MCF 10A (cell line): ENCODE data around the gene ISG20L2. TPM values are rescaled to one million over a fixed set of nuclear protein-coding genes. Genes with fewer than 3 reads are reported as not detected.

Experiments used
- BruUV-seq: library from RNA; stranded (reverse); fragments of 400-500 nt; replicated peaks from 2 replicates; lab custom pipeline; 2021; lab: Mats Ljungman, UMichigan
- CTCF ChIA-PET: fragments of 300-600 bp; sonication (Branson Sonifier 250); formaldehyde crosslinking; extraction: SDS; loops from one replicate; lab custom pipeline; 2021; ENCODE audit warnings: antibody characterized with exemption, inconsistent platforms; lab: Yijun Ruan, JAX
- POLR2A ChIA-PET: fragments of 300-600, 350-650 bp; sonication (Branson Sonifier 250); formaldehyde crosslinking; extraction: SDS; loops from one replicate; lab custom pipeline; 2020; ENCODE audit warnings: antibody characterized with exemption, inconsistent platforms; lab: Yijun Ruan, JAX
- DNase-seq: peaks from one replicate; pipeline ENCODE4 v3.0.0-alpha.2; 2018; ENCODE audit not compliant: unreplicated experiment
- H3K27ac Mint-ChIP-seq: one replicate; pipeline ENCODE4 v1.8.0; 2022; ENCODE audit warnings: mild to moderate bottlenecking, low read depth, mixed read lengths; ENCODE audit not compliant: unreplicated experiment
- H3K27me3 Mint-ChIP-seq: one replicate; pipeline ENCODE4 v1.8.0; 2022; ENCODE audit warnings: mixed read lengths; ENCODE audit not compliant: insufficient read depth, unreplicated experiment
- H3K36me3 Mint-ChIP-seq: one replicate; pipeline ENCODE4 v1.8.0; 2022; ENCODE audit warnings: mild to moderate bottlenecking, moderate library complexity, mixed read lengths; ENCODE audit not compliant: insufficient read depth, unreplicated experiment
- H3K4me1 Mint-ChIP-seq: one replicate; pipeline ENCODE4 v1.8.0; 2022; ENCODE audit warnings: mixed read lengths; ENCODE audit not compliant: insufficient read depth, unreplicated experiment
- H3K4me3 Mint-ChIP-seq: one replicate; pipeline ENCODE4 v1.8.0; 2022; ENCODE audit warnings: mild to moderate bottlenecking, moderate library complexity, mixed read lengths; ENCODE audit not compliant: unreplicated experiment
- H3K9me3 Mint-ChIP-seq: one replicate; pipeline ENCODE4 v1.8.0; 2022; ENCODE audit warnings: mixed read lengths; ENCODE audit not compliant: unreplicated experiment
- intact Hi-C: fragments of 100-400 bp; cut with micrococcal nuclease; formaldehyde crosslinking; loops from 2 replicates; pipeline ENCODE4 v1.14.1; 2022
- total RNA-seq: library from RNA; stranded (reverse); gene quantifications from 2 replicates; pipeline ENCODE4 v1.2.3, GENCODE V29; 2022
- TF ChIP-seq, protein P1 (sequence below): fragments of 200-600 bp; IDR thresholded peaks from one replicate; pipeline ENCODE4 v1.8.0; 2022; ENCODE audit warnings: antibody characterized with exemption, mild to moderate bottlenecking; ENCODE audit not compliant: unreplicated experiment

The ISG20L2 gene
- total RNA-seq, 1 experiment from 2014 or later = 57.5 TPM

DNA sequence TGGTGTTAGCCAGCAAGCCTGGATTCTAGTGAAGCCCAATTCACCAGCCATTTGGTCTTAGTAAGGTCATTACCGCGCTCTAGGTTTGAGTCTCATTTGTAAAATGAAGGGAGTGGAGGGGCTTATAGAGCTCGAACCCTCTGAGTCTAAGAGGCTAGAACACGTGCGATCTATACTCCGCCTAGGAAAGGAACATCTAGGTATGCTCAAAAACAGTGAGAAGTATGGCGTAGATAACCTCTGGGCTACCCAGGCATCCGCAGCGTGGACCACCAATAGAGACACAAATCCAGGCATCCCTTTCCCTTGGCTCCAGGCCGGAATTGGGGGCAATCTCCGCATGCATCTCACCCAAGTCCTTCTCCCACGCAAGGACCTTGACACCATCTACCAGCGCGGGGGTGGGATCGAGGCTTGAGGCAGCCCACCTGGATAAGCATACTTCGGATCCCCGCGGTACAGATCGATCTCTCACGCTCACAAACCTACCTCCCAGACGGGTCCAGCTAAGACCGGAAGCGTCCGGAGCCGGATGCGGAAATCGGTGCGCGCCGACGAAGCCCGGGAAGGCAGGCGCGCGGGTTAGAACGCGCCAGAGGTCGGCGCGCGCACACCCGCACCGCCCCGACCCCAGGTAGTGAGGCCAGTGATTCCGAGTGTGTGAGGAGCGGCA lies 504 bp downstream of the ISG20L2 start, which contains the start of gene METTL25B:
Gene METTL25B, plus strand, starts transcription at position 544 of the 673 bp plus-strand sequence. CDS start 636 bp downstream, outside the sequence.
- Mint-ChIP-seq H3K9me3 (no peaks in the 10 kb centered on the region), H3K4me1 (peaks cover 32% of the 10 kb centered on the region), H3K36me3 (peaks cover 13% of the 10 kb centered on the region), H3K4me3 (no peak within 1 kb of the TSS), H3K27ac (no peak within 1 kb of the TSS), H3K27me3 (no peaks in the 10 kb centered on the region)
- BruUV-seq = no TSS peak
- ChIA-PET POLR2A (interaction anchor here (0.7 to 8.9 kb wide), 30 partner anchors 8 to 271 kb away, joined by 3 to 231 read pairs (median 5); partner anchors contain the start of genes HDGF, MRPL24, NAXE and PRCC), CTCF (interaction anchor here (0.6 to 39.7 kb wide), 18 partner anchors 15 to 199 kb away, joined by 4 to 2415 read pairs (median 24); partner anchors contain the start of genes CRABP2, HDGF, MRPL24 and NES)
- TF ChIP-seq, protein P1, sequence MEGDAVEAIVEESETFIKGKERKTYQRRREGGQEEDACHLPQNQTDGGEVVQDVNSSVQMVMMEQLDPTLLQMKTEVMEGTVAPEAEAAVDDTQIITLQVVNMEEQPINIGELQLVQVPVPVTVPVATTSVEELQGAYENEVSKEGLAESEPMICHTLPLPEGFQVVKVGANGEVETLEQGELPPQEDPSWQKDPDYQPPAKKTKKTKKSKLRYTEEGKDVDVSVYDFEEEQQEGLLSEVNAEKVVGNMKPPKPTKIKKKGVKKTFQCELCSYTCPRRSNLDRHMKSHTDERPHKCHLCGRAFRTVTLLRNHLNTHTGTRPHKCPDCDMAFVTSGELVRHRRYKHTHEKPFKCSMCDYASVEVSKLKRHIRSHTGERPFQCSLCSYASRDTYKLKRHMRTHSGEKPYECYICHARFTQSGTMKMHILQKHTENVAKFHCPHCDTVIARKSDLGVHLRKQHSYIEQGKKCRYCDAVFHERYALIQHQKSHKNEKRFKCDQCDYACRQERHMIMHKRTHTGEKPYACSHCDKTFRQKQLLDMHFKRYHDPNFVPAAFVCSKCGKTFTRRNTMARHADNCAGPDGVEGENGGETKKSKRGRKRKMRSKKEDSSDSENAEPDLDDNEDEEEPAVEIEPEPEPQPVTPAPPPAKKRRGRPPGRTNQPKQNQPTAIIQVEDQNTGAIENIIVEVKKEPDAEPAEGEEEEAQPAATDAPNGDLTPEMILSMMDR = no peak
- intact Hi-C loops = no loop called here
- peak; percentile 88 for DNase-seq

DNA sequence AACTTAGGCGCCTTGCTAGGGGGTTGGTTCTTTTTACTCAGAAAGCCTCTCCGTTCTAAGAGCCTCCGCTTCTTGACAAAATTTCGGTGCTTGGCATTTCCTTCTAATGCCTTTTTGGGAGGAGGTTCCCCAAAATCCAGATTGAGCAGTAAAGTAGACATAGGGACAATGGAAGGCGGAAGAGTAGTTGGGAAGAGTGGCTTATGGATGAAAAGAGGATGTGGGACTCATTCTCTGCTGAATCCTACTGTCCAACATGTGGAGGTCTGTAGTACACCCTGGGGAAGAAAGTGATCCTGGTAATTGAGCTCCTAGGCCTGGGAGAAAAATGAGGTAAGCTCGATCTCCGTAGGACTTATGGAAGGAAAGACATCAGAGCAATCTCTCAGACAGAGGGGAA lies 1.1 kb downstream of the ISG20L2 start:
- intact Hi-C loops = no loop called here
- Mint-ChIP-seq H3K4me1 (peaks cover 32% of the 10 kb centered on the region), H3K9me3 (no peaks in the 10 kb centered on the region), H3K27ac (no peak overlapping the region), H3K36me3 (peaks cover 13% of the 10 kb centered on the region), H3K4me3 (no peak overlapping the region), H3K27me3 (no peaks in the 10 kb centered on the region)
- TF ChIP-seq, protein P1 = no peak
- TSS peak; percentile 51 for BruUV-seq
- POLR2A ChIA-PET = interaction anchor here (0.6 to 8.9 kb wide), 20 partner anchors 9 to 429 kb away, joined by 3 to 231 read pairs (median 8); partner anchors contain the start of genes HDGF, MRPL24, NAXE and PRCC
- no peak for DNase-seq
- CTCF ChIA-PET = interaction anchor here (0.6 to 39.7 kb wide), 28 partner anchors 8 to 229 kb away, joined by 3 to 2415 read pairs (median 14); partner anchors contain the start of genes CRABP2, HDGF, INSRR and MRPL24

DNA sequence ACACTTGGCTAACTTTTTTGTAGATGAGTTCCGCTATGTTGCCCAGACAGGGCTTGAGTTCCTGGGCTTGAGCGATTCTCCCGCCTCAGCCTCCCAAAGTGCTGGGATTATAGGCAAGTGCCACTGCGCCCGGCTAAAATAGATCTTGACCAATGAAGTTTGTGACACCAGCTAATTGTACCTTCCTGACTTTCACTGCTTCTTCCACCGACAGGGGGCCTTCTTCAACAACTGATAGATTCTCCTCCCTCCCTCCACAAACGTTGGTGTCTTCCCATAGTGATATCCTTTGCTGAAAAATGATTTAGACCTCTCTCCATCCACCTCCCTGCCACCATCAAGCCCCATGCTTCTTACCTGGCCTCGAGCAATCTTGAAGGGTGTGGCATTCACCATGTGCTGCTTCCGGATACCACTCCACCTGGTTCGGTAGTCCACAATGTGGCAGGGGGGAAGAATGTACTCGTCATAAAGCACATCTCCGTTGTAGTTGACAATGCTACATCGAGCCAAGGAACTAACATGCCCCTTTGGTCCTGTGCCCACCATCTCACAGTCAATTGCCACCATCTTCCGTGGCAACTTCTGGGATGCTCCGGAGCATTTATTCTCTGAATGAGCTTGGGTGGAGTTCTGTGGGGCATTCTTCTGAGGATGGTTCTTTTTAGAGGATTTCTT lies 1.9 kb downstream of the ISG20L2 start:
- Mint-ChIP-seq H3K27ac (no peak overlapping the region), H3K4me1 (peaks cover 32% of the 10 kb centered on the region), H3K36me3 (peaks cover 13% of the 10 kb centered on the region), H3K27me3 (no peaks in the 10 kb centered on the region), H3K4me3 (no peak overlapping the region), H3K9me3 (no peaks in the 10 kb centered on the region)
- TF ChIP-seq, protein P1 = peak; percentile 84
- no TSS peak for BruUV-seq
- intact Hi-C loops = loop anchor here (1.0 kb wide), 9 partner anchors 16 to 201 kb away; partner anchors contain the start of genes HDGF, NTRK1 and PRCC
- POLR2A ChIA-PET = interaction anchor here (0.6 to 8.9 kb wide), 28 partner anchors 9 to 443 kb away, joined by 3 to 231 read pairs (median 6); partner anchors contain the start of genes HDGF, MRPL24, NAXE and PRCC
- peak; percentile 92 for DNase-seq
- CTCF ChIA-PET = interaction anchor here (0.6 to 39.7 kb wide), 66 partner anchors 9 to 413 kb away, joined by 3 to 2415 read pairs (median 5); partner anchors contain the start of genes CCT3, CRABP2, HAPLN2 and HDGF
